Naive B cell (primary cell): ENCODE data around the gene NELFA. TPM values are rescaled to one million over a fixed set of nuclear protein-coding genes. Genes with fewer than 3 reads are reported as not detected.

Experiments
- ATAC-seq, 2 donors: fragments of 150-1000 bp; cut with Tn5 transposase; 2 replicates each; pipeline ENCODE4 v1.10.0; 2021; ENCODE audit warnings: low read depth in 2 of 2, mild to moderate bottlenecking in 2 of 2, moderate library complexity in 2 of 2
- DNase-seq: peaks from one replicate; pipeline ENCODE4 v3.0.0; 2022
- H3K27ac Mint-ChIP-seq, 6 donors: one replicate each; pipeline ENCODE4 v1.8.0; 2020 to 2022; ENCODE audit warnings: mild to moderate bottlenecking in 6 of 6, mixed read lengths in 6 of 6, moderate library complexity in 5 of 6, inconsistent platforms in 2 of 6
- H3K27me3 Mint-ChIP-seq, 3 donors: one replicate each; pipeline ENCODE4 v1.8.0; 2021 to 2022; ENCODE audit warnings: mixed read lengths in 3 of 3, mild to moderate bottlenecking in 1 of 3
- H3K36me3 Mint-ChIP-seq, 2 donors: one replicate each; pipeline ENCODE4 v1.8.0; 2020 to 2022; ENCODE audit warnings: mixed read lengths in 2 of 2, inconsistent platforms in 1 of 2, mild to moderate bottlenecking in 1 of 2
- H3K4me1 Mint-ChIP-seq, 3 donors: one replicate each; pipeline ENCODE4 v1.8.0; 2020 to 2022; ENCODE audit warnings: mixed read lengths in 3 of 3, inconsistent platforms in 1 of 3, mild to moderate bottlenecking in 1 of 3, moderate library complexity in 1 of 3
- H3K4me3 Mint-ChIP-seq, 8 donors: one replicate each; pipeline ENCODE4 v1.8.0; 2020 to 2022; ENCODE audit warnings: mild to moderate bottlenecking in 8 of 8, mixed read lengths in 8 of 8, moderate library complexity in 8 of 8, inconsistent platforms in 2 of 8
- H3K9me3 Mint-ChIP-seq, 7 donors: one replicate each; pipeline ENCODE4 v1.8.0; 2020 to 2022; ENCODE audit warnings: mixed read lengths in 7 of 7, mild to moderate bottlenecking in 5 of 7, inconsistent platforms in 2 of 7, moderate library complexity in 1 of 7
- polyA plus RNA-seq, 6 donors: library from polyadenylated mRNA; unstranded; fragments of 300-500 nt; fragmentation: Illumina TruSeq; gene quantifications; one replicate each; pipeline ENCODE4 v1.2.3, GENCODE V29; 2021; ENCODE audit warnings: low read depth in 6 of 6

NELFA gene
- polyA plus RNA-seq, 6 donors from 2014 or later, result 11.0 to 42.3 (median 25.4) TPM

GRCh38 chr4:1932736-1933135, 76.0 kb downstream of the NELFA start:
- Mint-ChIP-seq H3K4me3 (no peak overlapping the region), H3K9me3 (no peaks in the 10 kb centered on the region), H3K27me3 (no peaks in the 10 kb centered on the region), H3K27ac (no peak overlapping the region), H3K36me3 (peaks cover 5 to 10% of the 10 kb centered on the region in 2 donors), H3K4me1 (no peaks in the 10 kb centered on the region)
- DNase-seq (no peak), ATAC-seq (no peak)

Other genes starting within 250 kb of the NELFA start
- gene FGFR3, start 215.7 kb downstream of the NELFA start, polyA plus RNA-seq, result under 1 TPM in 1 of 6 donors, not detected in 5; 0.07 TPM
- gene LETM1, start 152.8 kb downstream of the NELFA start, polyA plus RNA-seq, result 10 to 100 TPM in 4 of 6 donors, 1 to 10 TPM in 2; 2.9 to 15.1 (median 10.8) TPM
- 10 to 100 TPM in 1 of 6 donors, 1 to 10 TPM in 5; 2.0 to 15.7 (median 5.3) TPM for gene NSD2, start 137.6 kb downstream of the NELFA start, polyA plus RNA-seq
- not detected for gene NAT8L, start 50.4 kb upstream of the NELFA start, polyA plus RNA-seq
- gene HAUS3, start 233.1 kb upstream of the NELFA start, polyA plus RNA-seq, result 10 to 100 TPM; 13.3 to 29.1 (median 19.3) TPM
- under 1 TPM in 4 of 6 donors, not detected in 2; 0.62 to 0.79 (median 0.71) TPM for gene POLN, start 233.1 kb upstream of the NELFA start, polyA plus RNA-seq